DOHH2 (cell line): ENCODE measurements around the gene UBQLN4.

Source experiments
- H3F3A ChIP-seq: fragments of 200-600 bp; sonication (generic), shearing (Covaris generic); 2 replicates; pipeline ENCODE4 v1.6.0; 2016; ENCODE audit warnings: antibody characterized with exemption, mild to moderate bottlenecking; ENCODE audit not compliant: control insufficient read depth, insufficient read depth
- H3K27ac ChIP-seq: fragments of 200-600 bp; sonication (generic); 2 replicates; pipeline ENCODE4 v1.5.1; 2014; ENCODE audit warnings: low read depth, mild to moderate bottlenecking, low read length, moderate library complexity
- H3K27me3 ChIP-seq: fragments of 200-600 bp; sonication (generic); 2 replicates; pipeline ENCODE4 v1.6.1; 2014; ENCODE audit warnings: mild to moderate bottlenecking, low read length, mixed read lengths; ENCODE audit not compliant: control insufficient read depth
- H3K36me3 ChIP-seq: fragments of 200-600 bp; sonication (generic); 2 replicates; pipeline ENCODE4 v1.6.1; 2014; ENCODE audit warnings: mild to moderate bottlenecking, low read length, moderate library complexity, mixed read lengths; ENCODE audit not compliant: control insufficient read depth
- H3K4me1 ChIP-seq: fragments of 200-600 bp; sonication (generic); 2 replicates; pipeline ENCODE4 v1.6.1; 2014; ENCODE audit warnings: mild to moderate bottlenecking, low read length, mixed read lengths; ENCODE audit not compliant: control insufficient read depth
- H3K4me2 ChIP-seq: fragments of 200-600 bp; sonication (generic); 2 replicates; pipeline ENCODE4 v1.6.0; 2014; ENCODE audit warnings: mild to moderate bottlenecking, low read length, moderate library complexity
- H3K4me3 ChIP-seq: fragments of 200-600 bp; sonication (generic); 2 replicates; pipeline ENCODE4 v1.5.1; 2014; ENCODE audit warnings: mild to moderate bottlenecking, low read length, mixed read lengths
- H3K79me2 ChIP-seq: fragments of 200-600 bp; sonication (generic); 2 replicates; pipeline ENCODE4 v1.6.1; 2014; ENCODE audit warnings: mild to moderate bottlenecking, low read length, mixed read lengths; ENCODE audit not compliant: control insufficient read depth
- H3K9me2 ChIP-seq: fragments of 200-600 bp; sonication (generic); replicated peaks from 2 replicates; pipeline ENCODE4 v1.6.1; 2014; ENCODE audit warnings: mild to moderate bottlenecking, low read length, mixed read lengths; ENCODE audit not compliant: control insufficient read depth
- H3K9me3 ChIP-seq: fragments of 200-600 bp; sonication (generic); 2 replicates; pipeline ENCODE4 v1.6.1; 2014; ENCODE audit warnings: antibody characterized with exemption, low read length, mixed read lengths; ENCODE audit not compliant: control insufficient read depth, insufficient read depth
- H4K20me1 ChIP-seq: fragments of 200-600 bp; sonication (generic); 2 replicates; pipeline ENCODE4 v1.6.0; 2014; ENCODE audit warnings: low read depth, mild to moderate bottlenecking, antibody characterized with exemption, low read length, moderate library complexity; ENCODE audit not compliant: control insufficient read depth, insufficient read depth
- CTCF ChIP-seq: fragments of 200-600 bp; sonication (generic); IDR thresholded peaks from one replicate; pipeline ENCODE4 v1.5.1; 2014; ENCODE audit warnings: antibody characterized with exemption, mild to moderate bottlenecking, low read depth, low read length; ENCODE audit not compliant: poor library complexity, severe bottlenecking
- EZH2phosphoT487 ChIP-seq: fragments of 200-600 bp; sonication (generic); IDR thresholded peaks from 2 replicates; pipeline ENCODE4 v1.6.1; 2017; ENCODE audit warnings: borderline replicate concordance, mild to moderate bottlenecking, antibody characterized with exemption, low read length, moderate library complexity, mixed read lengths

The UBQLN4 gene

DNA sequence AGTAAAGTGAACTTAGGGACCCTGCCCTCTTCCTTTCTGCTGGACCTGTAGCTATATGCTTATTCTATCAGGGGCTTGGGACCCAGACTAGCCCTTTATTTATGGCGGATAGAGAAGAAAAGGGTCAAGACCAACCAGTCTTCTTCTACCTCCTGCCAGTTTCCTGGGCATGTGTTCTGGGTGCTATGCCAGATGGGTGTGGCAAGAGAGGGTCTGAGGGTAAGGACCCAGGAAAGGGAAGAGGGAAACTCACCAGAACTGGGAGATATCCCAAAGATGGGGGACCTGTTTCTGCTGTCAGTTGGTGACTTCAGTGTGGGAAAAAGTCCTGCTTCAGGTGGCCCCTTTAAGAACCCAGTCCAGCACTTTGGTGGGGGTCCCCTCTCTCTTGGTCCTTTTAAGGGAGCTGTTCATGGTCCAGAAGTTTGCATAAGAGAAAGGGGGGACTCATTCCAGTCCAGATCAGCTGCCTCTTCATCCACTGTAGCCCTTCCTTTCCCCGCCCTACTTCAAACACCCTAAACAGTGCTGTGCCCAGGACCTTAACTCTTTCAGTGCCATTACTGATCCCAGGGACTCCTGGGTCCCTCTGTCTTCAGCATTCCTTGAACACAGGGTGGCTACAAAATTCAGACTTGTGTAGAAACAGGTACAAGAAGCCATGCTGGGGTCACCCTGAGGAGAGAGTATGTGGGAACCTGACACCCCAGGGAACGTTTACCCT lies 51.2 kb downstream of the UBQLN4 start:
- TF ChIP-seq EZH2phosphoT487 (no peak), CTCF (no peak)
- Histone ChIP-seq H3K27ac (no peak overlapping the region), H3K4me2 (no peak overlapping the region), H3K9me2 (no peaks in the 10 kb centered on the region), H3K27me3 (no peaks in the 10 kb centered on the region), H3K36me3 (peaks cover 6% of the 10 kb centered on the region; the same call in 1 of the 2 replicates), H3F3A (no peaks in the 10 kb centered on the region), H3K4me1 (peaks cover 6% of the 10 kb centered on the region), H3K79me2 (no peaks in the 10 kb centered on the region), H4K20me1 (no peaks in the 10 kb centered on the region), H3K9me3 (no peaks in the 10 kb centered on the region), H3K4me3 (no peak overlapping the region)

DNA sequence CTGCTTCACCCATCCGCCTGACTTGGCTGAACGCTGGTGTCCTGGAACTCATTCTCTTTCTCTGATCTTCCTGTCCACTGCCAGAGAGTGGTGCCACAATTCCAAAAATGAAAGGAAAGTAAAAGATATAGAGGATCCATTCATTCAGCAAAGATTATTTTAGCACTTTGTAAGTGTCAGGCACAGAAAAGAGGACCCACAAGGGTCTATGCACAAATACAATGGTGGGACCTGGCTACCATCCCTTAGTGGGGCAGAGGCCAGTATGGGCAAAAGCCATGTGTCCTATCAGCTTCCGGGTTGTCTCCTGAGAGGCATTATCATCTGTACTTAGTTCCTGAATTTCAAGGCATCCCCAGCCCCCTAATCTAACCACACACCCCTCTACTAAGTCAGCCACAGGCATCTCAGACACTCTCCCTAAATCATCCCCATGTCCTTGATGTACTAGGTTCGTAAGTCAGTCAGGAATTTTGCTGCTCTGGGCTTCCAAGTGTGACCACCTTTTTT lies 51.9 kb downstream of the UBQLN4 start:
- H3K27me3 ChIP-seq = no peaks in the 10 kb centered on the region
- H3K9me3 ChIP-seq = no peaks in the 10 kb centered on the region
- H3K36me3 ChIP-seq = peaks cover 1% of the 10 kb centered on the region; the same call in 1 of the 2 replicates
- H3K27ac ChIP-seq = no peak overlapping the region
- H4K20me1 ChIP-seq = no peaks in the 10 kb centered on the region
- H3K4me3 ChIP-seq = no peak overlapping the region
- no peak for TF ChIP-seq EZH2phosphoT487
- no peak for TF ChIP-seq CTCF
- peaks cover 6% of the 10 kb centered on the region for H3K4me1 ChIP-seq
- no peaks in the 10 kb centered on the region for H3K79me2 ChIP-seq
- no peak overlapping the region for H3K4me2 ChIP-seq
- H3F3A ChIP-seq = no peaks in the 10 kb centered on the region
- H3K9me2 ChIP-seq = no peaks in the 10 kb centered on the region

GRCh38 chr1:156001021-156001661 lies 52.5 kb downstream of the UBQLN4 start:
- Histone ChIP-seq H3K9me2 (no peaks in the 10 kb centered on the region), H3K4me1 (peaks cover 6% of the 10 kb centered on the region), H3K36me3 (no peaks in the 10 kb centered on the region), H3K27ac (no peak overlapping the region), H3K79me2 (no peaks in the 10 kb centered on the region), H4K20me1 (no peaks in the 10 kb centered on the region), H3K4me2 (no peak overlapping the region), H3K27me3 (no peaks in the 10 kb centered on the region), H3K9me3 (no peaks in the 10 kb centered on the region), H3K4me3 (no peak overlapping the region), H3F3A (no peaks in the 10 kb centered on the region)
- TF ChIP-seq EZH2phosphoT487 (no peak), CTCF (no peak)
